ENCODE results near the gene PIGK. TPM values are rescaled to one million over a fixed set of nuclear protein-coding genes. Genes with fewer than 3 reads are reported as not detected.

Gene PIGK
- total and polyA plus RNA-seq, 2 donors (not counting 1 experiment from before 2014, with no cell fraction given): 3.1 to 14.9 TPM

DNA sequence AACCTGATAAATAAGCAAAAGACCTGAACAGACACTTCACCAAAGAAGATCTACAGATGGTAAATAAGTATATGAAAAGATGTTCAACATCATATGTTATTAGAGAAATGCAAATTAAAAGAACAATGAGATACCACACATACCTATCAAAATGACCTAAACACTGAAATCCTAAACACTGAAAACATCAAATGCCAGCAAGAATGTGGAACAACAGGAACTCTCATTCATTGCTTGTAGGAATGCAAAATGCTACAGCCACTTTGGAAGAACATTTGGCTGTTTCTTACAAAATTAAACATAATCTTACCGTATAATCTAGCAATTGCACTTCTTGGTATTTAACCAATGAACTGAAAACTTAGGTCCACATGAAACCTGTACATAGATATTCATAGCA lies 14.9 kb upstream of the PIGK start:
- peaks cover 9% of the 10 kb centered on the region for H3K27me3 Mint-ChIP-seq
- H3K27me3 ChIP-seq (replicated peaks in 1 of 4; ENCODE audit: control extremely low read depth in 1 of 4, control insufficient read depth in 3 of 4, insufficient read depth in 4 of 4, low read length in 3 of 4): no peaks in the 10 kb centered on the region
- H3K4me2 ChIP-seq (replicated peaks; ENCODE audit: low read depth, low read length, poor library complexity, severe bottlenecking): no peak overlapping the region
- 100% methylated on average over 1 of the region's 1 CpG for WGBS (ENCODE audit: insufficient coverage)
- no peak overlapping the region for H3K9ac ChIP-seq (ENCODE audit: low read length)
- peaks cover 2% of the 10 kb centered on the region for H3K9me3 Mint-ChIP-seq (ENCODE audit: insufficient read depth)
- H3K27ac ChIP-seq (ENCODE audit: low read length in 2 of 2): no peak overlapping the region
- H3K79me2 ChIP-seq (ENCODE audit: control insufficient read depth, insufficient read depth, low read length): no peaks in the 10 kb centered on the region
- TF ChIP-seq EZH2 (IDR thresholded peaks at IDR 0.05; ENCODE audit: borderline replicate concordance, insufficient read depth, low read depth, low read length, poor library complexity, severe bottlenecking): no peak
- TF ChIP-seq, protein P1, sequence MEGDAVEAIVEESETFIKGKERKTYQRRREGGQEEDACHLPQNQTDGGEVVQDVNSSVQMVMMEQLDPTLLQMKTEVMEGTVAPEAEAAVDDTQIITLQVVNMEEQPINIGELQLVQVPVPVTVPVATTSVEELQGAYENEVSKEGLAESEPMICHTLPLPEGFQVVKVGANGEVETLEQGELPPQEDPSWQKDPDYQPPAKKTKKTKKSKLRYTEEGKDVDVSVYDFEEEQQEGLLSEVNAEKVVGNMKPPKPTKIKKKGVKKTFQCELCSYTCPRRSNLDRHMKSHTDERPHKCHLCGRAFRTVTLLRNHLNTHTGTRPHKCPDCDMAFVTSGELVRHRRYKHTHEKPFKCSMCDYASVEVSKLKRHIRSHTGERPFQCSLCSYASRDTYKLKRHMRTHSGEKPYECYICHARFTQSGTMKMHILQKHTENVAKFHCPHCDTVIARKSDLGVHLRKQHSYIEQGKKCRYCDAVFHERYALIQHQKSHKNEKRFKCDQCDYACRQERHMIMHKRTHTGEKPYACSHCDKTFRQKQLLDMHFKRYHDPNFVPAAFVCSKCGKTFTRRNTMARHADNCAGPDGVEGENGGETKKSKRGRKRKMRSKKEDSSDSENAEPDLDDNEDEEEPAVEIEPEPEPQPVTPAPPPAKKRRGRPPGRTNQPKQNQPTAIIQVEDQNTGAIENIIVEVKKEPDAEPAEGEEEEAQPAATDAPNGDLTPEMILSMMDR (IDR thresholded peaks at IDR 0.05): no peak
- no peaks in the 10 kb centered on the region for H3K4me1 Mint-ChIP-seq
- no peaks in the 10 kb centered on the region for H3K4me1 ChIP-seq (ENCODE audit: control insufficient read depth in 2 of 2, insufficient read depth in 2 of 2, low read length in 2 of 2)
- H2AFZ ChIP-seq (ENCODE audit: insufficient read depth, low read depth, low read length, poor library complexity, severe bottlenecking): no peak overlapping the region
- no peaks in the 10 kb centered on the region for H4K20me1 ChIP-seq (ENCODE audit: control insufficient read depth, insufficient read depth, low read length, poor library complexity, severe bottlenecking)
- POLR2A ChIA-PET: no interaction called here
- no peak overlapping the region for H3K4me3 ChIP-seq (ENCODE audit: control extremely low read depth in 1 of 5, extremely low read depth in 1 of 5, insufficient read depth in 1 of 5, low read depth in 2 of 5, low read length in 4 of 5)
- CTCF ChIA-PET: no interaction called here
- peaks cover 2 to 5% (median 3%) of the 10 kb centered on the region in 3 donors for H3K9me3 ChIP-seq (ENCODE audit: control extremely low read depth in 1 of 3, control insufficient read depth in 2 of 3, insufficient read depth in 1 of 3, low read length in 2 of 3)
- DNase-seq (no peak), ATAC-seq (ENCODE audit: low read depth) (no peak)
- no peak overlapping the region for H3K27ac Mint-ChIP-seq
- intact Hi-C loops (cut with micrococcal nuclease): no loop called here
- H3K36me3 ChIP-seq (replicated peaks in 1 of 2; ENCODE audit: control extremely low read depth in 1 of 2, control insufficient read depth in 1 of 2, extremely low read depth in 1 of 2, insufficient read depth in 2 of 2, low read length in 1 of 2): no peaks in the 10 kb centered on the region
- H3K4me3 Mint-ChIP-seq: no peak overlapping the region

DNA sequence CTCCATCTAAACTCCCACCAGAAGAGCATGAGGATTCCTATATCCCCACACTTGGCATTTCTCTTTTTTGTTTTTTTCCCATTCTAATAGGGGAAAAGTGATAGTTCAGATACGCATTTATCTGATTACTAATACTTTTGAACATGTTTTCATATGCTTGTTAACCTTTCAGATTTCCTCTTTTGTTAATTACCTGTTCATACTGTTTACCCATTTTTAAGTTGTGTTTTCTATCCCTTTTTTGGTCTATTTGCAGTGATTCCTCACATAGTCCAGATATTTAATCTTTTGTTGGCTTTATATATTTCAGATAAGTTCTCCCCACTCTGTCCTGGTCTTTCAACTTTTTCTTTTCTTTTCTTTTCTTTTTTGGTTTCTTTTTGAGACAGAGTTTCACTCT lies 13.6 kb upstream of the PIGK start:
- Mint-ChIP-seq H3K9me3 (ENCODE audit: insufficient read depth) (peaks cover 2% of the 10 kb centered on the region), H3K4me1 (no peaks in the 10 kb centered on the region), H3K4me3 (no peak overlapping the region), H3K27ac (no peak overlapping the region), H3K27me3 (peaks cover 7% of the 10 kb centered on the region)
- DNase-seq (no peak), ATAC-seq (ENCODE audit: low read depth) (no peak)
- peaks cover 2 to 5% (median 3%) of the 10 kb centered on the region in 3 donors for H3K9me3 ChIP-seq (ENCODE audit: control extremely low read depth in 1 of 3, control insufficient read depth in 2 of 3, insufficient read depth in 1 of 3, low read length in 2 of 3)
- no peaks in the 10 kb centered on the region for H4K20me1 ChIP-seq (ENCODE audit: control insufficient read depth, insufficient read depth, low read length, poor library complexity, severe bottlenecking)
- no peak overlapping the region for H3K4me3 ChIP-seq (ENCODE audit: control extremely low read depth in 1 of 5, extremely low read depth in 1 of 5, insufficient read depth in 1 of 5, low read depth in 2 of 5, low read length in 4 of 5)
- no peak overlapping the region for H2AFZ ChIP-seq (ENCODE audit: insufficient read depth, low read depth, low read length, poor library complexity, severe bottlenecking)
- WGBS (ENCODE audit: insufficient coverage): no CpG with 5 or more reads among the region's 1 CpG
- no peaks in the 10 kb centered on the region for H3K36me3 ChIP-seq (replicated peaks in 1 of 2; ENCODE audit: control extremely low read depth in 1 of 2, control insufficient read depth in 1 of 2, extremely low read depth in 1 of 2, insufficient read depth in 2 of 2, low read length in 1 of 2)
- TF ChIP-seq, protein P1 (IDR thresholded peaks at IDR 0.05): no peak
- no peak overlapping the region for H3K27ac ChIP-seq (ENCODE audit: low read length in 2 of 2)
- no peaks in the 10 kb centered on the region for H3K27me3 ChIP-seq (replicated peaks in 1 of 4; ENCODE audit: control extremely low read depth in 1 of 4, control insufficient read depth in 3 of 4, insufficient read depth in 4 of 4, low read length in 3 of 4)
- no peaks in the 10 kb centered on the region for H3K4me1 ChIP-seq (ENCODE audit: control insufficient read depth in 2 of 2, insufficient read depth in 2 of 2, low read length in 2 of 2)
- ChIA-PET CTCF (no interaction called here), POLR2A (no interaction called here)
- no peak overlapping the region for H3K9ac ChIP-seq (ENCODE audit: low read length)
- no peak overlapping the region for H3K4me2 ChIP-seq (replicated peaks; ENCODE audit: low read depth, low read length, poor library complexity, severe bottlenecking)
- intact Hi-C loops (cut with micrococcal nuclease): no loop called here
- H3K79me2 ChIP-seq (ENCODE audit: control insufficient read depth, insufficient read depth, low read length): no peaks in the 10 kb centered on the region

Data from B cell (primary cell).